H1 (cell line): ENCODE data around the gene MYO1G. TPM values are rescaled to one million over a fixed set of nuclear protein-coding genes. Genes with fewer than 3 reads are reported as not detected.

Source experiments
- ATF3 ChIP-seq: IDR thresholded peaks from 2 replicates; pipeline ENCODE4 v1.6.1; 2011; ENCODE audit warnings: low read depth, mild to moderate bottlenecking, low read length; ENCODE audit not compliant: insufficient read depth
- BCL11A ChIP-seq, 2 experiments: IDR thresholded peaks; one replicate each; pipeline ENCODE4 v1.6.1; 2011; ENCODE audit warnings: low read depth in 2 of 2, low read length in 2 of 2, mild to moderate bottlenecking in 2 of 2
- CBX5 ChIP-seq: fragments of 300-800, 300-1000 bp; sonication (generic); IDR thresholded peaks from 2 replicates; pipeline ENCODE4 v1.7.1; 2016; ENCODE audit warnings: antibody characterized with exemption, low read length, low read depth
- CEBPB ChIP-seq: IDR thresholded peaks from 2 replicates; pipeline ENCODE4 v1.6.1; 2012; ENCODE audit warnings: low read depth, low read length
- CREB1 ChIP-seq: IDR thresholded peaks from 2 replicates; pipeline ENCODE4 v1.6.1; 2012; ENCODE audit warnings: inconsistent platforms
- CTBP2 ChIP-seq: IDR thresholded peaks from 2 replicates; pipeline ENCODE4 v1.7.0; 2011; ENCODE audit warnings: borderline replicate concordance, mild to moderate bottlenecking, moderate library complexity, mixed read lengths, low read length; ENCODE audit not compliant: insufficient read depth, insufficient read length
- FOSL1 ChIP-seq: IDR thresholded peaks from 2 replicates; pipeline ENCODE4 v1.6.1; 2011; ENCODE audit warnings: mild to moderate bottlenecking, low read depth, low read length, moderate library complexity; ENCODE audit not compliant: insufficient read depth
- GABPA ChIP-seq: IDR thresholded peaks from 2 replicates; pipeline ENCODE4 v1.6.1; 2011; ENCODE audit warnings: mild to moderate bottlenecking, low read length, moderate library complexity, borderline replicate concordance; ENCODE audit not compliant: insufficient read depth
- JUN ChIP-seq: IDR thresholded peaks from 2 replicates; pipeline ENCODE4 v1.6.1; 2011; ENCODE audit warnings: low read depth, mild to moderate bottlenecking, improper control_type of control experiment, low read length
- RAD21 ChIP-seq, 2 experiments: IDR thresholded peaks in 1 of 2; conservative IDR thresholded peaks in 1 of 2; 2 replicates each; pipeline ENCODE4 v1.6.1; 2011; ENCODE audit warnings: low read depth in 2 of 2, low read length in 2 of 2, improper control_type of control experiment in 1 of 2, inconsistent platforms in 1 of 2, mild to moderate bottlenecking in 1 of 2, moderate library complexity in 1 of 2
- RFX5 ChIP-seq: IDR thresholded peaks from 2 replicates; pipeline ENCODE4 v1.6.1; 2011; ENCODE audit warnings: low read depth, low read length, improper control_type of control experiment, borderline replicate concordance
- SAP30 ChIP-seq: fragments of 300-600 bp; sonication (generic); IDR thresholded peaks from 2 replicates; pipeline ENCODE4 v1.7.1; 2012; ENCODE audit warnings: low read length, moderate library complexity, mild to moderate bottlenecking, inconsistent platforms; ENCODE audit not compliant: insufficient read depth, insufficient replicate concordance
- SIRT6 ChIP-seq: IDR thresholded peaks from one replicate; pipeline ENCODE4 v1.7.1; 2012; ENCODE audit warnings: low read length, inconsistent platforms
- YY1 ChIP-seq: IDR thresholded peaks from 2 replicates; pipeline ENCODE4 v1.6.1; 2011; ENCODE audit warnings: low read depth, mild to moderate bottlenecking, low read length
- ZNF274 ChIP-seq: IDR thresholded peaks from 2 replicates; pipeline ENCODE4 v1.7.0; 2012; ENCODE audit warnings: low read length, borderline replicate concordance; ENCODE audit errors: extremely low read depth
- polyA plus RNA-seq, 7 experiments: library from polyadenylated mRNA; depleted of rRNA in 3 of 7; stranded (reverse) in 5 of 7; unstranded in 2 of 7; fragments of >200 nt in 5 of 7; fragments of 200-250 nt in 2 of 7; gene quantifications; 1 replicate in 5 of 7; 2 replicates in 1 of 7; 4 replicates in 1 of 7; pipeline versions ENCODE4 v1.2.1 to v1.2.3, GENCODE V29; 2011 to 2013; ENCODE audit warnings: missing spikeins in 2 of 7, mixed read lengths in 2 of 7
- total RNA-seq: library from RNA; stranded (reverse); fragmentation: NEBNext Ultra II Directional; extraction: Animal tissue kit (Norgen Biotek cat#: 25700); gene quantifications from 2 replicates; pipeline ENCODE4 v1.2.1, GENCODE V29; 2021
- TF ChIP-seq, protein P1 (sequence below): IDR thresholded peaks from 2 replicates; pipeline ENCODE4 v1.6.1; 2012; ENCODE audit warnings: inconsistent platforms

MYO1G gene
- total and polyA plus RNA-seq, 2 of the 8 experiments (the other 6 are each of a cell fraction or from before 2014, with no cell fraction given): 0.08 to 0.19 TPM

DNA sequence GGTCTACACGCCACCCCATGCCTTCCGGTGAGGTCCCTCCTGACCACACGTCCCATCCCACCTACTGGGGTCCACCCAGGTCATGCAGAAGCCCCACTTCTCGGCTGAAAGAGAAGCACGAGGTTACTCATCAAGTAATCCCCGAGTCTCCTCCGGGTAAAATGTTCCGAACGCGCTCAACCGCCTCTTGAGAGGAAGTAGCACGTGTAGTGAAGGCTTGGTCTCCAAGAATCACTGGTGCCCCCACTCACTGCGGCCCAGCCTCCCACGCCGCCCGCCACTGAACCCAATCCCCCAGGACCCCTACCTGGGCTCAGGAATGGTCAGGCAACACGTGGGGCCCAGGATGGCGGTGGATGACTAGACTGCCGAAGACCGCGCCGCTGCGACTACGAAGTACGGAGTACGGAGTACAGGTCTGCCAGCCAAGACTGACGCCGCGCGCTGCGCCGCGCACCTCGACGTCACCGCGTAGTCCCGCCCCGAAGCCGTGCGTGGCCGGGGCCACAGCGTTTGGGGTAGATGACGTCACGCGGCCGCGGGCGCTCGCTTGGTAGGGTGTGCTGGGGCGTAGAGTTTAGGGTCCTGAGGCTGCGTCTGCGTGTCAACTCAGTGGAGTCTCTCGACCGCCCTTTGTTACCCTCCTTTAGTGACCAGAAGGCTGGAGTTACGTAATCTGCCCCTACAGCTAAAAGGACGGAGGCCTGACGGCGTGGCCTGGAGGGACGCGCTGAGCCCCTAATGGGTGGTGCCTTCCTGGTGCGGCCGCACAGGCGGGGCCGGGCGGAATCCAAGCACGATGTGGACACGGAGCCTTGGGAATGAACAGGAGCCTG, 7.6 kb upstream of the MYO1G start (continued):
- TF ChIP-seq RFX5 (no peak), BCL11A (IDR thresholded peaks at IDR 0.05; ENCODE audit: low read depth in 2 of 2, low read length in 2 of 2) (no peak), CTBP2 (no peak), GABPA (no peak), ATF3 (no peak), SAP30 (no peak), ZNF274 (no peak), CREB1 (peak; percentile 98), YY1 (0 out of 2 replicates have a peak, but pooled peaks have one; percentile 27), CBX5 (no peak), FOSL1 (no peak), SIRT6 (no peak), CEBPB (peak; percentile 83), JUN (peak; percentile 50; the same call in 1 of the 2 replicates), RAD21 (IDR thresholded peaks at IDR 0.05 in 1 of 2, conservative IDR thresholded peaks at IDR 0.05 in 1 of 2; ENCODE audit: low read depth in 2 of 2, low read length in 2 of 2) (no peak)
- TF ChIP-seq, protein P1, sequence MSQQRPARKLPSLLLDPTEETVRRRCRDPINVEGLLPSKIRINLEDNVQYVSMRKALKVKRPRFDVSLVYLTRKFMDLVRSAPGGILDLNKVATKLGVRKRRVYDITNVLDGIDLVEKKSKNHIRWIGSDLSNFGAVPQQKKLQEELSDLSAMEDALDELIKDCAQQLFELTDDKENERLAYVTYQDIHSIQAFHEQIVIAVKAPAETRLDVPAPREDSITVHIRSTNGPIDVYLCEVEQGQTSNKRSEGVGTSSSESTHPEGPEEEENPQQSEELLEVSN: 0 out of 2 replicates have a peak, but pooled peaks have one; percentile 48
